Measurements from ENCODE around the gene RIMS4. TPM values are rescaled to one million over a fixed set of nuclear protein-coding genes. Genes with fewer than 3 reads are reported as not detected.

The RIMS4 gene
- total and polyA plus RNA-seq, 2 of the 13 experiments (the other 11 are each of a cell fraction or from before 2014, with no cell fraction given) = 0.01 to 0.07 TPM

DNA sequence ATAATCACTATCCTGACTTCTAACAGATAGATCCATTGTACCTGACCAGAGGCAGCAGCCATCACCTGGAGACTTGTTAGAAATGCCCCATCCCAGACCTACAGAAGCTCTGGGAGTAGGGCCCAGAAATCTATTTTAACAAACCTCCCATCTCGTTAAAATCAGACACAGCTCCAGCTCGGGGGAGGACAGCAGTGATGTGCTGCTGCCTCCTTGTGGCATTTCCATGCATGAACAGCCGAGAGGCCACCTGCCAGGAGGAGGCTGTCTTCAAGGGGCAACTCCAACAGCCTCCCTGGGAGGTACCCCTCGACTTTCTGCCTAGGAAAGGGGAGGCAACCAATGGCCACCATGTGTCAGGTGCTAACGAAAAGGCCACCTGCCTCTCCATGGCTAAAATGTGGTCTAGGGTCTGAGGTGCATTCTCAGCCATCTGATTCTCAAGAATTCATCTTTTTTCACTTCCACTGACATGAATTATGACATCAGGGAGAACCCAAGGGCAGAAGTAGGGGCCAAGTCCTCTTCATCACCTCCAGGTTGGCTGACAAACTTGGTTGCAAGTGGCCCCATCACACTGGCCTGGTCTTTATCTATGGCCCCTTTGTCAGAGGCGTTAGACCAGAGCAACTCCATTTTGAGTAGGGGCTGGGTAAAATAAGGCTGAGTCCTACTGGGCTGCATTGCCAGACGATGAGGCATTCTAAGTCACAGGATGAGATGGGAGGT lies 76.8 kb downstream of the RIMS4 start (continued):
- TF ChIP-seq ZZZ3 (CRISPR knock-in tag; IDR thresholded peaks at IDR 0.05; ENCODE audit: borderline replicate concordance) (no peak), ZNF761 (CRISPR knock-in tag; conservative IDR thresholded peaks at IDR 0.05) (no peak), NCOR1 (IDR thresholded peaks at IDR 0.05; ENCODE audit: borderline replicate concordance, low read length) (no peak), ZMAT3 (CRISPR knock-in tag; conservative IDR thresholded peaks at IDR 0.05) (no peak), SPEN (CRISPR knock-in tag; IDR thresholded peaks at IDR 0.05; ENCODE audit: low read depth) (no peak), KDM4B (CRISPR knock-in tag; IDR thresholded peaks at IDR 0.05) (no peak), SMC3 (IDR thresholded peaks at IDR 0.05; ENCODE audit: low read length) (peak; percentile 99), GATAD2A (CRISPR knock-in tag; IDR thresholded peaks at IDR 0.05) (peak; percentile 35; the same call in 1 of the 2 replicates), ISX (CRISPR knock-in tag; conservative IDR thresholded peaks at IDR 0.05) (no peak), ZKSCAN5 (CRISPR knock-in tag; IDR thresholded peaks at IDR 0.05) (no peak), KLF15 (CRISPR knock-in tag; IDR thresholded peaks at IDR 0.05; ENCODE audit: borderline replicate concordance) (no peak), SRY (CRISPR knock-in tag; IDR thresholded peaks at IDR 0.05) (no peak), YEATS4 (CRISPR knock-in tag; IDR thresholded peaks at IDR 0.05; ENCODE audit: borderline replicate concordance) (no peak), ZNF138 (CRISPR knock-in tag; IDR thresholded peaks at IDR 0.05; ENCODE audit: low read depth) (no peak), ZEB1 (IDR thresholded peaks at IDR 0.05; ENCODE audit: insufficient replicate concordance, low read depth) (no peak), ZNF768 (CRISPR knock-in tag; IDR thresholded peaks at IDR 0.05) (no peak), IKZF4 (CRISPR knock-in tag; IDR thresholded peaks at IDR 0.05; ENCODE audit: borderline replicate concordance, low read depth, not compliant biosample characterization) (no peak), ZNF782 (CRISPR knock-in tag; IDR thresholded peaks at IDR 0.05; ENCODE audit: borderline replicate concordance) (no peak)
- TF ChIP-seq, protein P1, sequence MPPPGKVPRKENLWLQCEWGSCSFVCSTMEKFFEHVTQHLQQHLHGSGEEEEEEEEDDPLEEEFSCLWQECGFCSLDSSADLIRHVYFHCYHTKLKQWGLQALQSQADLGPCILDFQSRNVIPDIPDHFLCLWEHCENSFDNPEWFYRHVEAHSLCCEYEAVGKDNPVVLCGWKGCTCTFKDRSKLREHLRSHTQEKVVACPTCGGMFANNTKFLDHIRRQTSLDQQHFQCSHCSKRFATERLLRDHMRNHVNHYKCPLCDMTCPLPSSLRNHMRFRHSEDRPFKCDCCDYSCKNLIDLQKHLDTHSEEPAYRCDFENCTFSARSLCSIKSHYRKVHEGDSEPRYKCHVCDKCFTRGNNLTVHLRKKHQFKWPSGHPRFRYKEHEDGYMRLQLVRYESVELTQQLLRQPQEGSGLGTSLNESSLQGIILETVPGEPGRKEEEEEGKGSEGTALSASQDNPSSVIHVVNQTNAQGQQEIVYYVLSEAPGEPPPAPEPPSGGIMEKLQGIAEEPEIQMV (CRISPR knock-in tag; IDR thresholded peaks at IDR 0.05; ENCODE audit: low read depth) = 0 out of 2 replicates have a peak, but pooled peaks have one; percentile 46
- TF ChIP-seq, protein P2, sequence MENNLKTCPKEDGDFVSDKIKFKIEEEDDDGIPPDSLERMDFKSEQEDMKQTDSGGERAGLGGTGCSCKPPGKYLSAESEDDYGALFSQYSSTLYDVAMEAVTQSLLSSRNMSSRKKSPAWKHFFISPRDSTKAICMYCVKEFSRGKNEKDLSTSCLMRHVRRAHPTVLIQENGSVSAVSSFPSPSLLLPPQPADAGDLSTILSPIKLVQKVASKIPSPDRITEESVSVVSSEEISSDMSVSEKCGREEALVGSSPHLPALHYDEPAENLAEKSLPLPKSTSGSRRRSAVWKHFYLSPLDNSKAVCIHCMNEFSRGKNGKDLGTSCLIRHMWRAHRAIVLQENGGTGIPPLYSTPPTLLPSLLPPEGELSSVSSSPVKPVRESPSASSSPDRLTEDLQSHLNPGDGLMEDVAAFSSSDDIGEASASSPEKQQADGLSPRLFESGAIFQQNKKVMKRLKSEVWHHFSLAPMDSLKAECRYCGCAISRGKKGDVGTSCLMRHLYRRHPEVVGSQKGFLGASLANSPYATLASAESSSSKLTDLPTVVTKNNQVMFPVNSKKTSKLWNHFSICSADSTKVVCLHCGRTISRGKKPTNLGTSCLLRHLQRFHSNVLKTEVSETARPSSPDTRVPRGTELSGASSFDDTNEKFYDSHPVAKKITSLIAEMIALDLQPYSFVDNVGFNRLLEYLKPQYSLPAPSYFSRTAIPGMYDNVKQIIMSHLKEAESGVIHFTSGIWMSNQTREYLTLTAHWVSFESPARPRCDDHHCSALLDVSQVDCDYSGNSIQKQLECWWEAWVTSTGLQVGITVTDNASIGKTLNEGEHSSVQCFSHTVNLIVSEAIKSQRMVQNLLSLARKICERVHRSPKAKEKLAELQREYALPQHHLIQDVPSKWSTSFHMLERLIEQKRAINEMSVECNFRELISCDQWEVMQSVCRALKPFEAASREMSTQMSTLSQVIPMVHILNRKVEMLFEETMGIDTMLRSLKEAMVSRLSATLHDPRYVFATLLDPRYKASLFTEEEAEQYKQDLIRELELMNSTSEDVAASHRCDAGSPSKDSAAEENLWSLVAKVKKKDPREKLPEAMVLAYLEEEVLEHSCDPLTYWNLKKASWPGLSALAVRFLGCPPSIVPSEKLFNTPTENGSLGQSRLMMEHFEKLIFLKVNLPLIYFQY (CRISPR knock-in tag; IDR thresholded peaks at IDR 0.05; ENCODE audit: borderline replicate concordance) = no peak
- TF ChIP-seq, protein P3, sequence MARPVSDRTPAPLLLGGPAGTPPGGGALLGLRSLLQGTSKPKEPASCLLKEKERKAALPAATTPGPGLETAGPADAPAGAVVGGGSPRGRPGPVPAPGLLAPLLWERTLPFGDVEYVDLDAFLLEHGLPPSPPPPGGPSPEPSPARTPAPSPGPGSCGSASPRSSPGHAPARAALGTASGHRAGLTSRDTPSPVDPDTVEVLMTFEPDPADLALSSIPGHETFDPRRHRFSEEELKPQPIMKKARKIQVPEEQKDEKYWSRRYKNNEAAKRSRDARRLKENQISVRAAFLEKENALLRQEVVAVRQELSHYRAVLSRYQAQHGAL (CRISPR knock-in tag; IDR thresholded peaks at IDR 0.05; ENCODE audit: not compliant biosample characterization) = no peak
- TF ChIP-seq, protein P4, sequence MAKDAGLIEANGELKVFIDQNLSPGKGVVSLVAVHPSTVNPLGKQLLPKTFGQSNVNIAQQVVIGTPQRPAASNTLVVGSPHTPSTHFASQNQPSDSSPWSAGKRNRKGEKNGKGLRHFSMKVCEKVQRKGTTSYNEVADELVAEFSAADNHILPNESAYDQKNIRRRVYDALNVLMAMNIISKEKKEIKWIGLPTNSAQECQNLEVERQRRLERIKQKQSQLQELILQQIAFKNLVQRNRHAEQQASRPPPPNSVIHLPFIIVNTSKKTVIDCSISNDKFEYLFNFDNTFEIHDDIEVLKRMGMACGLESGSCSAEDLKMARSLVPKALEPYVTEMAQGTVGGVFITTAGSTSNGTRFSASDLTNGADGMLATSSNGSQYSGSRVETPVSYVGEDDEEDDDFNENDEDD (CRISPR knock-in tag; IDR thresholded peaks at IDR 0.05; ENCODE audit: borderline replicate concordance) = no peak
- TF ChIP-seq, protein P5, sequence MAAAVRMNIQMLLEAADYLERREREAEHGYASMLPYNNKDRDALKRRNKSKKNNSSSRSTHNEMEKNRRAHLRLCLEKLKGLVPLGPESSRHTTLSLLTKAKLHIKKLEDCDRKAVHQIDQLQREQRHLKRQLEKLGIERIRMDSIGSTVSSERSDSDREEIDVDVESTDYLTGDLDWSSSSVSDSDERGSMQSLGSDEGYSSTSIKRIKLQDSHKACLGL (CRISPR knock-in tag; IDR thresholded peaks at IDR 0.05) = no peak
